Bronchial epithelial cell (primary cell): ENCODE measurements around the gene GADL1. TPM values are rescaled to one million over a fixed set of nuclear protein-coding genes. Genes with fewer than 3 reads are reported as not detected.

Experiments
- DNase-seq: peaks from one replicate; pipeline ENCODE4 v3.0.0-alpha.2; 2010; ENCODE audit warnings: low read depth
- FAIRE-seq: peaks from 2 replicates; lab custom pipeline; 2011; peaks lifted over from hg19 to GRCh38; lab: Jason Lieb, UNC
- H3K27me3 ChIP-seq: 2 replicates; pipeline ENCODE4 v1.5.1; 2011; ENCODE audit warnings: low read length; ENCODE audit not compliant: control insufficient read depth, insufficient read depth
- H3K36me3 ChIP-seq: 2 replicates; pipeline ENCODE4 v1.5.1; 2011; ENCODE audit warnings: low read length; ENCODE audit not compliant: control insufficient read depth, insufficient read depth
- H3K4me3 ChIP-seq: 2 replicates; pipeline ENCODE4 v1.5.1; 2011; ENCODE audit warnings: mild to moderate bottlenecking, low read depth, low read length, control low read depth
- total RNA-seq: library from RNA; depleted of rRNA; stranded (reverse); fragments of >200 nt; gene quantifications from 2 replicates; pipeline ENCODE4 v1.2.1, GENCODE V29; 2014
- TF ChIP-seq, protein P1 (sequence below): IDR thresholded peaks from 2 replicates; pipeline ENCODE4 v1.5.1; 2011; ENCODE audit warnings: mild to moderate bottlenecking, moderate library complexity, low read length, control low read depth, inconsistent platforms; ENCODE audit not compliant: insufficient read depth, severe bottlenecking

Gene GADL1
- total RNA-seq, 1 donor from 2014 or later, result not detected

DNA sequence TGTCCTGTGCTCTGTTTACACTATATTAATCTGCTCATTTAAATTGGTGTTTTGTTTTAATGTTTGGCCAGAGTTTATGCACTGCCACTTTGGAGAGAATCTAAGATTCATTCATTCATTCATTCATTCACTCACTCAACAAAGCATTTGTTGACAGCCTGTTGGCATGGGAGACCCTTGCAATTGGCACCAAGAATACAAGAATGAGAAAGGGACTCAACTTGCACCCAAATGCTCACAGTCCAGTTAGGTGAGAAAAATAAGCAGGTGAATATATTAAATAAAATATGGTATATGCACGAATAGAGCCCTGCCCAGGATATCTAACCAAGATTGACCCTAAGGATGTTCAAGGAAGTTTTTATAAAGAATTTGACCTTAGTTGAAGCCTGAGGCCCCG, 207.7 kb downstream of the GADL1 start:
- Histone ChIP-seq H3K4me3 (no peak overlapping the region), H3K27me3 (no peaks in the 10 kb centered on the region), H3K36me3 (peaks cover 8% of the 10 kb centered on the region)
- DNase-seq (no peak), FAIRE-seq (no peak)
- TF ChIP-seq, protein P1, sequence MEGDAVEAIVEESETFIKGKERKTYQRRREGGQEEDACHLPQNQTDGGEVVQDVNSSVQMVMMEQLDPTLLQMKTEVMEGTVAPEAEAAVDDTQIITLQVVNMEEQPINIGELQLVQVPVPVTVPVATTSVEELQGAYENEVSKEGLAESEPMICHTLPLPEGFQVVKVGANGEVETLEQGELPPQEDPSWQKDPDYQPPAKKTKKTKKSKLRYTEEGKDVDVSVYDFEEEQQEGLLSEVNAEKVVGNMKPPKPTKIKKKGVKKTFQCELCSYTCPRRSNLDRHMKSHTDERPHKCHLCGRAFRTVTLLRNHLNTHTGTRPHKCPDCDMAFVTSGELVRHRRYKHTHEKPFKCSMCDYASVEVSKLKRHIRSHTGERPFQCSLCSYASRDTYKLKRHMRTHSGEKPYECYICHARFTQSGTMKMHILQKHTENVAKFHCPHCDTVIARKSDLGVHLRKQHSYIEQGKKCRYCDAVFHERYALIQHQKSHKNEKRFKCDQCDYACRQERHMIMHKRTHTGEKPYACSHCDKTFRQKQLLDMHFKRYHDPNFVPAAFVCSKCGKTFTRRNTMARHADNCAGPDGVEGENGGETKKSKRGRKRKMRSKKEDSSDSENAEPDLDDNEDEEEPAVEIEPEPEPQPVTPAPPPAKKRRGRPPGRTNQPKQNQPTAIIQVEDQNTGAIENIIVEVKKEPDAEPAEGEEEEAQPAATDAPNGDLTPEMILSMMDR, result no peak

- peaks cover 4% of the 10 kb centered on the region for H3K36me3 ChIP-seq
- H3K4me3 ChIP-seq, result no peak overlapping the region
- TF ChIP-seq, protein P1, result no peak
- no peak for DNase-seq
- no peak for FAIRE-seq
- H3K27me3 ChIP-seq, result no peaks in the 10 kb centered on the region
These were observed 208.3 kb downstream of the GADL1 start for GRCh38 chr3:30686176-30686575.

DNA sequence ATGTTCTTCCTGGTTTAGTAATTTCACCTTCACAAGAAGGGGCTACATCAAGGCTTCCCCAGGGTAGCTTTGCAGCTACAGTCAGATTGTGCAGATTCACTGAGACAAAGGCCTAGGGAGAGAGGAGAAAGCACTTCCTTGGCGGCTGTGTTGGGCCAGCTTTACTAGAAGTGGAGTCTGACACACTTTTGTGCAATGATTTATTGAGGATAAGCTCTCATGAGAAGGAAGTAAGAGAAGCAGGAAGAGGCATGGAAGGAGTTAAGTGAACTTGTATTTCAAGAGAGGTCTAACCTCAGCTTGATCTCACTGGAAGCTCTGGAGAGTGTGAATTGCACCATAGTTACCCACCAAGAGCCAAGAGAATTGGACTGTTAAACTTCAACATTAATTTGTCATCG, 209.2 kb downstream of the GADL1 start:
- no peak overlapping the region for H3K4me3 ChIP-seq
- FAIRE-seq (no peak), DNase-seq (no peak)
- TF ChIP-seq, protein P1, result no peak
- peaks cover 1% of the 10 kb centered on the region for H3K36me3 ChIP-seq
- H3K27me3 ChIP-seq, result no peaks in the 10 kb centered on the region

- DNase-seq, result no peak
- H3K36me3 ChIP-seq, result peaks cover 1% of the 10 kb centered on the region
- no peak overlapping the region for H3K4me3 ChIP-seq
- H3K27me3 ChIP-seq, result no peaks in the 10 kb centered on the region
- TF ChIP-seq, protein P1, result no peak
- FAIRE-seq, result no peak
These were observed 210.1 kb downstream of the GADL1 start for GRCh38 chr3:30684356-30684755.

GRCh38 chr3:30683769-30684168, 210.7 kb downstream of the GADL1 start:
- TF ChIP-seq, protein P1, result no peak
- H3K27me3 ChIP-seq, result no peaks in the 10 kb centered on the region
- FAIRE-seq (peak; percentile 18), DNase-seq (no peak)
- H3K4me3 ChIP-seq, result no peak overlapping the region
- no peaks in the 10 kb centered on the region for H3K36me3 ChIP-seq

DNA sequence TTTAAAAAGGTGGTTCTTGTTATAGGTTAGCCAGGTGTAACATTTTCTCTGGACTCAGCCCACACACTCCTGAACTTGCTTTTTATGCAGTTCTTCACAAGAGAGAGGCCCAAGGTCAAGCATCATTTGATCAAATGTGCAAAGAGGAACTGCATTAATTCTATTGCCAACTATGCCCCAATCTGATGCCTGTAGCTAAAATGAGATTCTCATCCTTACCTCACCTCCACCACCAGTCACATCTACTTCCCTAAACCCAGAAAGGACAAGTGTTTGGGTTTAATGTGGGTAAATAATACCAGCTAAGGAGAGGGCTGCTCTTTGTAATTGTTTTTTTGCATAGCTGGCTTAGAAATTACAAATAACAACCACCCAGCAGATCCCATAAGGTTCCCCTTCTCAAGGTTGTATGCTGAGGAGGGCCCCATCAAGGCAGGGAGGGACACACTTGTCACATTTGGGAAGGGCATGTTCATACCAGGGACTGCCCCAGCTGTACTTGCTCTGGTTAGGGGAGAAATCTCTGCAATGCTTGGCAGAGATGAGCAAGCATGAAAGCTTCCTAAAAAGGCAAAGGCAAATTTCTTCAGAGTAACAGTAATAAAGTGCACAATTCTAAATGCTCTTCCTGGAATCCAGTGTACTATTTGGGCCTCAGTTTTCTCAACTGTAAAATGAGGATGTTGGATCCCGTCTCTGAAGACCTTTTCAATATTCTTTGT, 211.9 kb downstream of the GADL1 start:
- no peak for FAIRE-seq
- TF ChIP-seq, protein P1, result no peak

More for the DNA sequence above, 211.9 kb downstream of the GADL1 start:
- Histone ChIP-seq H3K27me3 (no peaks in the 10 kb centered on the region), H3K36me3 (peaks cover 2% of the 10 kb centered on the region), H3K4me3 (no peak overlapping the region)
- DNase-seq, result no peak
